Smooth muscle cell (in vitro differentiated cells): ENCODE data around the gene P2RX3. TPM values are rescaled to one million over a fixed set of nuclear protein-coding genes. Genes with fewer than 3 reads are reported as not detected.

ENCODE experiments used
- DNase-seq: peaks from one replicate; lab custom pipeline; 2025; ENCODE audit not compliant: unreplicated experiment; lab: John Stamatoyannopoulos, UW
- H2AFZ ChIP-seq: fragments of 200-600 bp; sonication (generic); 2 replicates; pipeline ENCODE4 v1.6.0; 2016; ENCODE audit warnings: antibody characterized with exemption, low read depth, mild to moderate bottlenecking
- H3F3A ChIP-seq: fragments of 200-600 bp; sonication (generic); 2 replicates; pipeline ENCODE4 v1.6.0; 2017; ENCODE audit warnings: antibody characterized with exemption, low read depth
- H3K27ac ChIP-seq: fragments of 200-600 bp; sonication (generic); 2 replicates; pipeline ENCODE4 v1.5.1; 2016; ENCODE audit warnings: low read depth, mild to moderate bottlenecking
- H3K27me3 ChIP-seq: fragments of 200-600 bp; sonication (generic); 2 replicates; pipeline ENCODE4 v1.6.1; 2016; ENCODE audit warnings: low read depth, mild to moderate bottlenecking
- H3K36me3 ChIP-seq: fragments of 200-600 bp; sonication (generic); 2 replicates; pipeline ENCODE4 v1.5.1; 2016; ENCODE audit warnings: low read depth
- H3K4me1 ChIP-seq: fragments of 200-600 bp; sonication (generic); 2 replicates; pipeline ENCODE4 v1.5.1; 2016; ENCODE audit warnings: low read depth
- H3K4me2 ChIP-seq: fragments of 200-600 bp; sonication (generic); 2 replicates; pipeline ENCODE4 v1.6.0; 2016; ENCODE audit warnings: mild to moderate bottlenecking
- H3K4me3 ChIP-seq: fragments of 200-600 bp; sonication (generic); 2 replicates; pipeline ENCODE4 v1.5.1; 2016; ENCODE audit warnings: mild to moderate bottlenecking
- H3K79me2 ChIP-seq: fragments of 200-600 bp; sonication (generic); 2 replicates; pipeline ENCODE4 v1.6.0; 2016; ENCODE audit warnings: low read depth, mild to moderate bottlenecking
- H3K9ac ChIP-seq: fragments of 200-600 bp; sonication (generic); 2 replicates; pipeline ENCODE4 v1.6.0; 2016; ENCODE audit warnings: low read depth
- H3K9me3 ChIP-seq: fragments of 200-600 bp; sonication (generic); replicated peaks from 2 replicates; pipeline ENCODE4 v1.5.1; 2016; ENCODE audit warnings: low read depth
- H4K20me1 ChIP-seq: fragments of 200-600 bp; sonication (generic); 2 replicates; pipeline ENCODE4 v1.6.0; 2016; ENCODE audit warnings: low read depth
- CTCF ChIP-seq: fragments of 200-600 bp; sonication (generic); IDR thresholded peaks from 2 replicates; pipeline ENCODE4 v1.5.1; 2017; ENCODE audit warnings: borderline replicate concordance, mild to moderate bottlenecking, antibody characterized with exemption; ENCODE audit not compliant: insufficient read depth, poor library complexity, severe bottlenecking
- WGBS: methylation state at CpG from one replicate; pipeline ENCODE4 v1.1.7; 2016; ENCODE audit warnings: low lambda C conversion rate; 5-methylcytosine and 5-hydroxymethylcytosine counted together
- polyA plus RNA-seq: library from polyadenylated mRNA; unstranded; fragments of >200 nt; fragmentation: Nextera tagmentation; extraction: Ambion mirVana; gene quantifications from 2 replicates; pipeline ENCODE4 v1.2.1, GENCODE V29; 2016
- total RNA-seq: library from RNA; depleted of rRNA; stranded (reverse); fragments of >200 nt; gene quantifications from 2 replicates; pipeline ENCODE4 v1.2.3, GENCODE V29; 2014

P2RX3 gene
- total and polyA plus RNA-seq, 2 experiments from 2014 or later: 0.19 TPM; not detected in 1

DNA sequence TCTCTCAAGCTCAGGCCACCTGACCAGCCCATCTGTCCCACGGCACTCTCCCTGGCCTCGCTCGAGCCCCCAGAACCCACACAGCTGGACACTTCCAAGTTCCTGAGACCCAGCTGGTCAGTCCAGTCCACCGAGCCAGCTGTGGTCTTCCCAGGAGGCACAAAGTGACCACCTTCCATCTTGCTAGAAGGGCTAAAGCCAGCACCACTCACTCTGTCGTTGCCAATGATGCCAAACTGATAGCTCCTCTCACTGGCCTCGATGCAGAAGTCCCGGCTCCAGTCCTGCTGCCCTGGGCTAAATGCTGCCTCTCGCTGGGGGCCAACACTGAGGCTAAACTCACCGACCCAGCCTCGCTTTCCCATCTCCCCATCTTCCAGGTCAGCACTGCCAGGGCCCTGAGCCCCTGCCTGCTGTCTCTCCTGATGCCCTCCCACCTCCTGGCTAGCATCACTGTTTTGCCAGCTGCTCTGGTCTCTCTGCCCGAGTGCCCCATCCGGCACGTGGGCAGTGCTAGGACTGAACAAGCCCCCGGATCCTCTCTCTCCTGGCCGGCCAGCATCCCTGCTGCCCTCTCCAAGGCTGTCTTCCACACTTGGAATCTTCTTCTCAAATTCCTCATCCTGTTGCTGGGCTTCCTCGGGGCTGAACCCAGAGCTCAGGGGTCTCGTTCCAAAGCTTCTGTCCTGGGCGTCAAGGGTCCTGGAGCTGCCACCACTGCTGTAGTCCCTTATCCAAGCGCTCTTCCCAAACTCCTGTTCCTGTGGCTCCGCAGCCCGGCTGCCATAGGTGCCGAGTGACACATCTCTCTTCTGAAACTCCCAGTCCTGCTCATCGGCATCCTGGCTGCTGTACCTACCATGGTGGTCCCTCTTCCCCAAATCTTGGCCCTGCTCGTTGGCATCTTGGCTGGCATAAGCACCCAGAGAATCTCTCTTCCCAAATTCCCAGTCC is 28.8 kb upstream of the P2RX3 start:
- Histone ChIP-seq H3K4me3 (no peak overlapping the region), H3K27ac (peak overlapping the region; percentile 95), H3K9me3 (no peaks in the 10 kb centered on the region), H2AFZ (no peak overlapping the region), H3K27me3 (no peaks in the 10 kb centered on the region), H3K4me1 (peaks cover 13% of the 10 kb centered on the region), H4K20me1 (peaks cover 90% of the 10 kb centered on the region), H3K9ac (peak overlapping the region; percentile 88), H3K4me2 (no peak overlapping the region), H3K79me2 (peaks cover 58% of the 10 kb centered on the region), H3F3A (peaks cover 6% of the 10 kb centered on the region), H3K36me3 (no peaks in the 10 kb centered on the region)
- DNase-seq: no peak
- WGBS: 95% methylated on average over 24 of the region's 24 CpGs
- TF ChIP-seq CTCF: no peak

- Histone ChIP-seq H3K9ac (peak overlapping the region; percentile 88), H3K9me3 (no peaks in the 10 kb centered on the region), H3K4me3 (no peak overlapping the region), H2AFZ (no peak overlapping the region), H3K79me2 (peaks cover 55% of the 10 kb centered on the region), H3K27me3 (no peaks in the 10 kb centered on the region), H3K36me3 (no peaks in the 10 kb centered on the region), H3F3A (peaks cover 10% of the 10 kb centered on the region), H4K20me1 (peaks cover 92% of the 10 kb centered on the region), H3K27ac (peak overlapping the region; percentile 95), H3K4me1 (peaks cover 13% of the 10 kb centered on the region), H3K4me2 (peak overlapping the region; percentile 85)
- TF ChIP-seq CTCF: no peak
- 96% methylated on average over 6 of the region's 6 CpGs for WGBS
- no peak for DNase-seq
Observed at GRCh38 chr11:57310091-57310490, 28.1 kb upstream of the P2RX3 start.

- Histone ChIP-seq H3K27me3 (no peaks in the 10 kb centered on the region), H2AFZ (no peak overlapping the region), H3K9me3 (no peaks in the 10 kb centered on the region), H3K27ac (peak overlapping the region; percentile 95), H3K79me2 (peaks cover 53% of the 10 kb centered on the region), H3K4me3 (peak overlapping the region; percentile 49), H3K36me3 (no peaks in the 10 kb centered on the region), H4K20me1 (peaks cover 92% of the 10 kb centered on the region), H3K9ac (peak overlapping the region; percentile 88), H3K4me2 (peak overlapping the region; percentile 85), H3F3A (peaks cover 10% of the 10 kb centered on the region), H3K4me1 (peaks cover 13% of the 10 kb centered on the region)
- TF ChIP-seq CTCF: no peak
- no peak for DNase-seq
- 45% methylated on average over 6 of the region's 6 CpGs for WGBS
Observed at GRCh38 chr11:57310630-57311086, 27.5 kb upstream of the P2RX3 start.
